Neural progenitor cell (in vitro differentiated cells): Measurements from ENCODE around the gene HELQ. TPM values are rescaled to one million over a fixed set of nuclear protein-coding genes. Genes with fewer than 3 reads are reported as not detected.

Source experiments
- DNase-seq: peaks from one replicate; pipeline ENCODE4 v3.0.0-alpha.2; 2016; ENCODE audit warnings: low spot score
- H2AFZ ChIP-seq: fragments of 200-600 bp; sonication (generic); replicated peaks from 2 replicates; pipeline ENCODE4 v1.6.1; 2016; ENCODE audit warnings: antibody characterized with exemption
- H3F3A ChIP-seq: fragments of 200-600 bp; sonication (generic); 2 replicates; pipeline ENCODE4 v1.6.1; 2016; ENCODE audit warnings: antibody characterized with exemption, low read depth
- H3K27ac ChIP-seq: fragments of 200-600 bp; sonication (generic); 2 replicates; pipeline ENCODE4 v1.5.1; 2016; ENCODE audit warnings: mild to moderate bottlenecking
- H3K27me3 ChIP-seq: fragments of 200-600 bp; sonication (generic); 2 replicates; pipeline ENCODE4 v1.6.1; 2016; ENCODE audit warnings: mild to moderate bottlenecking, moderate library complexity
- H3K36me3 ChIP-seq: fragments of 200-600 bp; sonication (generic); 2 replicates; pipeline ENCODE4 v1.5.1; 2016
- H3K4me1 ChIP-seq: fragments of 200-600 bp; sonication (generic); 2 replicates; pipeline ENCODE4 v1.6.1; 2016; ENCODE audit warnings: mixed run types
- H3K4me2 ChIP-seq: fragments of 200-600 bp; sonication (generic); 2 replicates; pipeline ENCODE4 v1.6.1; 2016
- H3K4me3 ChIP-seq: fragments of 200-600 bp; sonication (generic); 2 replicates; pipeline ENCODE4 v1.5.1; 2016
- H3K79me2 ChIP-seq: fragments of 200-600 bp; sonication (generic); 2 replicates; pipeline ENCODE4 v1.6.1; 2016; ENCODE audit warnings: low read depth
- H3K9ac ChIP-seq: fragments of 200-600 bp; sonication (generic); 2 replicates; pipeline ENCODE4 v1.6.1; 2016
- H3K9me3 ChIP-seq: fragments of 200-600 bp; sonication (generic); 2 replicates; pipeline ENCODE4 v1.5.1; 2016; ENCODE audit warnings: low read depth
- H4K20me1 ChIP-seq: fragments of 200-600 bp; sonication (generic); 2 replicates; pipeline ENCODE4 v1.6.1; 2016; ENCODE audit warnings: low read depth
- H3K27ac Mint-ChIP-seq: 3 replicates; pipeline ENCODE4 v1.8.0; 2021; ENCODE audit warnings: mixed read lengths
- H3K27me3 Mint-ChIP-seq: 2 replicates; pipeline ENCODE4 v1.8.0; 2022; ENCODE audit warnings: low read depth, mild to moderate bottlenecking, inconsistent platforms, moderate library complexity, mixed read lengths; ENCODE audit not compliant: insufficient read depth
- H3K36me3 Mint-ChIP-seq: 3 replicates; pipeline ENCODE4 v1.8.0; 2021; ENCODE audit warnings: mixed read lengths
- H3K4me1 Mint-ChIP-seq: 3 replicates; pipeline ENCODE4 v1.8.0; 2021; ENCODE audit warnings: mixed read lengths
- H3K4me3 Mint-ChIP-seq: 3 replicates; pipeline ENCODE4 v1.8.0; 2021; ENCODE audit warnings: mild to moderate bottlenecking, moderate library complexity, mixed read lengths
- H3K9me3 Mint-ChIP-seq: 3 replicates; pipeline ENCODE4 v1.8.0; 2020; ENCODE audit warnings: mixed read lengths
- CTCF ChIP-seq: fragments of 200-600 bp; sonication (generic); IDR thresholded peaks from 2 replicates; pipeline ENCODE4 v1.5.1; 2017; ENCODE audit warnings: antibody characterized with exemption, mild to moderate bottlenecking
- EZH2 ChIP-seq: fragments of 200-600 bp; sonication (generic); IDR thresholded peaks from 2 replicates; pipeline ENCODE4 v1.6.1; 2017; ENCODE audit warnings: antibody characterized with exemption, mild to moderate bottlenecking, moderate library complexity
- EZH2phosphoT487 ChIP-seq: fragments of 200-600 bp; sonication (generic); IDR thresholded peaks from 2 replicates; pipeline ENCODE4 v1.6.1; 2017; ENCODE audit warnings: antibody characterized with exemption
- total RNA-seq: library from RNA; depleted of rRNA; stranded (reverse); fragments of >200 nt; gene quantifications from 2 replicates; pipeline ENCODE4 v1.2.3, GENCODE V29; 2015; ENCODE audit warnings: low replicate concordance

HELQ gene
- total RNA-seq: 10.8 and 15.3 TPM in 2 replicates

GRCh38 chr4:83455281-83456183, at the start of gene HELQ, which contains the start of gene MRPS18C:
Gene HELQ (minus strand): TSS chr4:83455823. CDS start chr4:83455693, 130 bp downstream.
Gene MRPS18C (plus strand): TSS chr4:83456058. CDS start chr4:83456078, 20 bp downstream.
- Histone ChIP-seq H3K79me2 (peaks cover 49% of the 10 kb centered on the region), H3K4me3 (peak within 1 kb of the TSS; percentile 75), H3K4me2 (peak within 1 kb of the TSS; percentile 90), H3K9me3 (no peaks in the 10 kb centered on the region), H3K27me3 (no peaks in the 10 kb centered on the region), H3K9ac (peak within 1 kb of the TSS; percentile 92), H4K20me1 (no peaks in the 10 kb centered on the region), H3K36me3 (peaks cover 11% of the 10 kb centered on the region), H2AFZ (peak within 1 kb of the TSS; percentile 92), H3K27ac (peak within 1 kb of the TSS; percentile 82), H3F3A (no peaks in the 10 kb centered on the region), H3K4me1 (peaks cover 5% of the 10 kb centered on the region)
- TF ChIP-seq EZH2phosphoT487: peak; percentile 4
- TF ChIP-seq EZH2: peak; percentile 49
- peak; percentile 34 for TF ChIP-seq CTCF
- peaks cover 6% of the 10 kb centered on the region for H3K27me3 Mint-ChIP-seq
- peak; percentile 99 for DNase-seq
- H3K36me3 Mint-ChIP-seq: peaks cover 6% of the 10 kb centered on the region
- peak within 1 kb of the TSS; percentile 98 for H3K27ac Mint-ChIP-seq
- peak within 1 kb of the TSS; percentile 99 for H3K4me3 Mint-ChIP-seq
- no peaks in the 10 kb centered on the region for H3K9me3 Mint-ChIP-seq
- peaks cover 17% of the 10 kb centered on the region for H3K4me1 Mint-ChIP-seq

- no peak for TF ChIP-seq CTCF
- TF ChIP-seq EZH2phosphoT487: no peak
- no peak for TF ChIP-seq EZH2
- H4K20me1 ChIP-seq: no peaks in the 10 kb centered on the region
- H2AFZ ChIP-seq: no peak overlapping the region
- H3F3A ChIP-seq: no peaks in the 10 kb centered on the region
- H3K4me3 Mint-ChIP-seq: no peak overlapping the region
- no peaks in the 10 kb centered on the region for H3K9me3 Mint-ChIP-seq
- H3K9me3 ChIP-seq: no peaks in the 10 kb centered on the region
- no peaks in the 10 kb centered on the region for H3K4me1 Mint-ChIP-seq
- no peaks in the 10 kb centered on the region for H3K27me3 Mint-ChIP-seq
- no peaks in the 10 kb centered on the region for H3K4me1 ChIP-seq
- DNase-seq: no peak
- H3K79me2 ChIP-seq: no peaks in the 10 kb centered on the region
- H3K9ac ChIP-seq: no peak overlapping the region
- no peak overlapping the region for H3K4me2 ChIP-seq
- H3K4me3 ChIP-seq: no peak overlapping the region
- H3K27me3 ChIP-seq: no peaks in the 10 kb centered on the region
- H3K27ac Mint-ChIP-seq: no peak overlapping the region
- no peaks in the 10 kb centered on the region for H3K36me3 ChIP-seq
- no peak overlapping the region for H3K27ac ChIP-seq
- no peaks in the 10 kb centered on the region for H3K36me3 Mint-ChIP-seq
Observed at GRCh38 chr4:83504996-83505395, 49.4 kb upstream of the HELQ start.

- Histone ChIP-seq H3K27me3 (no peaks in the 10 kb centered on the region), H3F3A (no peaks in the 10 kb centered on the region), H3K4me3 (no peak overlapping the region), H4K20me1 (no peaks in the 10 kb centered on the region), H3K4me1 (no peaks in the 10 kb centered on the region), H3K36me3 (no peaks in the 10 kb centered on the region), H3K4me2 (no peak overlapping the region), H3K9ac (no peak overlapping the region), H3K27ac (no peak overlapping the region), H3K79me2 (no peaks in the 10 kb centered on the region), H2AFZ (no peak overlapping the region), H3K9me3 (no peaks in the 10 kb centered on the region)
- no peak overlapping the region for H3K27ac Mint-ChIP-seq
- no peaks in the 10 kb centered on the region for H3K27me3 Mint-ChIP-seq
- DNase-seq: no peak
- no peaks in the 10 kb centered on the region for H3K9me3 Mint-ChIP-seq
- no peaks in the 10 kb centered on the region for H3K4me1 Mint-ChIP-seq
- no peak overlapping the region for H3K4me3 Mint-ChIP-seq
- TF ChIP-seq CTCF (no peak), EZH2phosphoT487 (no peak), EZH2 (no peak)
- no peaks in the 10 kb centered on the region for H3K36me3 Mint-ChIP-seq
Observed at GRCh38 chr4:83504503-83504902, 48.9 kb upstream of the HELQ start.
